Stimulated activated CD4-positive, alpha-beta T cell treated with anti-CD3 and anti-CD28 coated beads, Interleukin-2, amount 100 ng/mL, for 4 hours (primary cell): Measurements from ENCODE around the gene ISCA2.

Experiments used
- DNase-seq: peaks from one replicate; pipeline ENCODE4 v3.0.0-alpha.2; 2020; ENCODE audit warnings: low read depth

ISCA2 gene

GRCh38 chr14:74508844-74509428 lies 15.4 kb downstream of the ISCA2 start:
- DNase-seq, result no peak

- DNase-seq, result no peak
These were observed 16.1 kb downstream of the ISCA2 start for GRCh38 chr14:74509587-74510222.

GRCh38 chr14:74510223-74510931 lies 16.8 kb downstream of the ISCA2 start:
- no peak for DNase-seq

GRCh38 chr14:74510959-74511409 lies 17.4 kb downstream of the ISCA2 start:
- DNase-seq, result no peak

GRCh38 chr14:74511966-74512830 lies 18.6 kb downstream of the ISCA2 start:
- no peak for DNase-seq

- no peak for DNase-seq
These were observed 20.9 kb downstream of the ISCA2 start for GRCh38 chr14:74514471-74514941.

GRCh38 chr14:74515891-74516412 lies 22.4 kb downstream of the ISCA2 start:
- DNase-seq, result no peak

- DNase-seq, result no peak
These were observed 23.0 kb downstream of the ISCA2 start for GRCh38 chr14:74516451-74517160.

GRCh38 chr14:74517731-74518130 lies 24.2 kb downstream of the ISCA2 start:
- DNase-seq, result no peak

GRCh38 chr14:74518221-74518620 lies 24.7 kb downstream of the ISCA2 start:
- DNase-seq, result no peak

- DNase-seq, result no peak
These were observed 25.9 kb downstream of the ISCA2 start for GRCh38 chr14:74519316-74520074.

GRCh38 chr14:74521756-74522155 lies 28.2 kb downstream of the ISCA2 start:
- DNase-seq, result no peak

GRCh38 chr14:74522740-74523139 lies 29.2 kb downstream of the ISCA2 start:
- no peak for DNase-seq

GRCh38 chr14:74524076-74524811 lies 30.7 kb downstream of the ISCA2 start:
- DNase-seq, result no peak

GRCh38 chr14:74524812-74525135 lies 31.2 kb downstream of the ISCA2 start:
- no peak for DNase-seq

GRCh38 chr14:74525361-74525851 lies 31.8 kb downstream of the ISCA2 start:
- no peak for DNase-seq

- DNase-seq, result no peak
These were observed 33.5 kb downstream of the ISCA2 start for GRCh38 chr14:74526854-74527585.

GRCh38 chr14:74527736-74528280 lies 34.2 kb downstream of the ISCA2 start:
- DNase-seq, result no peak

- DNase-seq, result no peak
These were observed 34.8 kb downstream of the ISCA2 start for GRCh38 chr14:74528406-74528805.
